Loucy (cell line): ENCODE measurements around the gene CBY3.

ENCODE experiments used
- H2AFZ ChIP-seq: fragments of 200-600 bp; sonication (generic); 2 replicates; pipeline ENCODE4 v1.6.0; 2016; ENCODE audit warnings: antibody characterized with exemption, mild to moderate bottlenecking, low read length, moderate library complexity
- H3F3A ChIP-seq: fragments of 200-600 bp; 2 replicates; pipeline ENCODE4 v1.6.0; 2016; ENCODE audit warnings: antibody characterized with exemption, low read depth, mild to moderate bottlenecking
- H3K27me3 ChIP-seq: fragments of 200-600 bp; sonication (generic); 2 replicates; pipeline ENCODE4 v1.6.1; 2014; ENCODE audit warnings: low read length, mild to moderate bottlenecking; ENCODE audit not compliant: insufficient read depth, poor library complexity, severe bottlenecking
- H3K36me3 ChIP-seq: fragments of 200-600 bp; sonication (generic); 2 replicates; pipeline ENCODE4 v1.6.1; 2016; ENCODE audit warnings: low read length; ENCODE audit not compliant: insufficient read depth
- H3K4me1 ChIP-seq: fragments of 200-600 bp; sonication (generic); 2 replicates; pipeline ENCODE4 v1.5.1; 2014; ENCODE audit warnings: low read length, mild to moderate bottlenecking; ENCODE audit not compliant: insufficient read depth, poor library complexity, severe bottlenecking
- H3K4me2 ChIP-seq: fragments of 200-600 bp; sonication (generic); 2 replicates; pipeline ENCODE4 v1.6.0; 2014; ENCODE audit warnings: antibody characterized with exemption, low read length, low read depth, mild to moderate bottlenecking; ENCODE audit not compliant: poor library complexity, severe bottlenecking
- H3K4me3 ChIP-seq: fragments of 200-600 bp; sonication (generic); 2 replicates; pipeline ENCODE4 v1.5.1; 2014; ENCODE audit warnings: low read length, mild to moderate bottlenecking, mixed read lengths; ENCODE audit not compliant: poor library complexity, severe bottlenecking
- H3K79me2 ChIP-seq: fragments of 200-600 bp; sonication (generic); 2 replicates; pipeline ENCODE4 v1.6.1; 2014; ENCODE audit warnings: low read length; ENCODE audit not compliant: insufficient read depth
- H3K9ac ChIP-seq: fragments of 200-600 bp; sonication (generic); 2 replicates; pipeline ENCODE4 v1.6.0; 2014; ENCODE audit warnings: mild to moderate bottlenecking, low read depth, low read length, moderate library complexity; ENCODE audit not compliant: poor library complexity, severe bottlenecking
- H3K9me2 ChIP-seq: fragments of 200-600 bp; sonication (generic); replicated peaks from 2 replicates; pipeline ENCODE4 v1.6.1; 2016; ENCODE audit warnings: low read depth, low read length, mixed read lengths
- H3K9me3 ChIP-seq: fragments of 200-600 bp; sonication (generic); 2 replicates; pipeline ENCODE4 v1.6.1; 2014; ENCODE audit warnings: mild to moderate bottlenecking, antibody characterized with exemption, low read length, low read depth; ENCODE audit not compliant: insufficient read depth
- H4K20me1 ChIP-seq: fragments of 200-600 bp; sonication (generic); 2 replicates; pipeline ENCODE4 v1.6.0; 2014; ENCODE audit warnings: antibody characterized with exemption, low read length, mild to moderate bottlenecking; ENCODE audit not compliant: insufficient read depth, poor library complexity, severe bottlenecking
- CTCF ChIP-seq: fragments of 200-600 bp; sonication (generic); conservative IDR thresholded peaks from 2 replicates; pipeline ENCODE4 v1.5.1; 2014; ENCODE audit warnings: mild to moderate bottlenecking, antibody characterized with exemption, low read length
- EZH2phosphoT487 ChIP-seq: fragments of 200-600 bp; IDR thresholded peaks from 2 replicates; pipeline ENCODE4 v1.6.1; 2018; ENCODE audit warnings: antibody characterized with exemption, mild to moderate bottlenecking, moderate library complexity, borderline replicate concordance

CBY3 gene

GRCh38 chr5:179680780-179681401 lies at the start of gene CBY3:
CBY3 (minus strand) TSS chr5:179681034; CDS start chr5:179680918, 116 bp downstream.
- no peak within 1 kb of the TSS for H3K4me3 ChIP-seq
- no peaks in the 10 kb centered on the region for H3K27me3 ChIP-seq
- H3K9ac ChIP-seq = no peak within 1 kb of the TSS
- no peaks in the 10 kb centered on the region for H3K4me1 ChIP-seq
- H3K36me3 ChIP-seq = no peaks in the 10 kb centered on the region
- H3K9me2 ChIP-seq = no peaks in the 10 kb centered on the region
- no peaks in the 10 kb centered on the region for H3F3A ChIP-seq
- no peak within 1 kb of the TSS for H2AFZ ChIP-seq
- H3K79me2 ChIP-seq = peaks cover 19% of the 10 kb centered on the region; the same call in 1 of the 2 replicates
- TF ChIP-seq EZH2phosphoT487 (no peak), CTCF (no peak)
- no peaks in the 10 kb centered on the region for H3K9me3 ChIP-seq
- no peak within 1 kb of the TSS for H3K4me2 ChIP-seq
- H4K20me1 ChIP-seq = no peaks in the 10 kb centered on the region

DNA sequence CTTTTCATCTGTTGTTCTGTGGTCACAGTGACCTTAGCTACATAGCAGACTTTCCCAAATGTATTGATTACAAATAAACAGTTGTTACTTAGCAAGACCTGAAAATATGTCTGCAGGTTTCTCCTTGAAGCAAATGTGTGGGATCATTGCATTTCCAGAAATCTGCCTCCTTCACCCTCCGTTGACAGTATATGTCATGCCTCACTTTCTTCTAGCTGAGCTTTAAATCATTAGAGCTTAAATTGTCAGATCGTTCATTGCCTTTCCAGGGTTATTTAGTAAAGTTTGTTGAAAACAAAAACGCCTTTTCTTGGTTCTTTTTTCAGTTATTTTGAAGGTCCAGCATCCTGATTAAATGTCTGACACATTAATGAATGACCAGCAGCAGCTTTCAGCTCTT lies 49.5 kb upstream of the CBY3 start:
- Histone ChIP-seq H3K4me1 (peaks cover 4% of the 10 kb centered on the region), H2AFZ (no peak overlapping the region), H3K4me3 (no peak overlapping the region), H4K20me1 (peaks cover 19% of the 10 kb centered on the region), H3K36me3 (peaks cover 42% of the 10 kb centered on the region; the same call in 1 of the 2 replicates), H3K9me2 (no peaks in the 10 kb centered on the region), H3K4me2 (no peak overlapping the region), H3K9ac (no peak overlapping the region), H3K27me3 (no peaks in the 10 kb centered on the region), H3F3A (no peaks in the 10 kb centered on the region; the same call in 1 of the 2 replicates), H3K79me2 (peaks cover 23% of the 10 kb centered on the region), H3K9me3 (no peaks in the 10 kb centered on the region)
- TF ChIP-seq CTCF (no peak), EZH2phosphoT487 (no peak)

DNA sequence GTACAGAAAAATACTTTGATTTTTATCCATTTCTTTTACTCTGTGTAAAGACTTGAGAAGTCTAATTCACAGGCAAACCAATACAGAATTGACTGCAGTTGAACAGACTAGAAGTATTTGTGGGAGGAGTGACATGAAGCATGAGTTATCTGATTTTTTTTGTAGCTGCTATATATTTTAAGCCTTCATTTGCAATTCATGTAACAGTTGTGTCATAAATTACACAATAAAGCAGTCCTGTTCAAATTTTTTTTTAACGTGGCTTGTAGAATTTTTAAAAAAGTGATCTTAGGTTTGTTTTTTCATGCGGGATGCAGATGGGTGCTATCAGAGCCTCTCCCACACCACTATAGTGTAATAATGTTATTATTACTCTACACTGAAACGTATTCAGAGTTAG lies 48.9 kb upstream of the CBY3 start:
- H3K27me3 ChIP-seq = no peaks in the 10 kb centered on the region
- H4K20me1 ChIP-seq = peaks cover 17% of the 10 kb centered on the region
- no peaks in the 10 kb centered on the region; the same call in 1 of the 2 replicates for H3F3A ChIP-seq
- H3K36me3 ChIP-seq = peaks cover 48% of the 10 kb centered on the region; the same call in 1 of the 2 replicates
- H3K9me2 ChIP-seq = no peaks in the 10 kb centered on the region
- no peak overlapping the region for H3K4me3 ChIP-seq
- TF ChIP-seq CTCF (no peak), EZH2phosphoT487 (no peak)
- no peaks in the 10 kb centered on the region for H3K9me3 ChIP-seq
- no peak overlapping the region for H3K9ac ChIP-seq
- H2AFZ ChIP-seq = no peak overlapping the region
- no peak overlapping the region for H3K4me2 ChIP-seq
- H3K4me1 ChIP-seq = peaks cover 4% of the 10 kb centered on the region
- peaks cover 19% of the 10 kb centered on the region for H3K79me2 ChIP-seq
